ENCODE data around the gene DKK3. TPM values are rescaled to one million over a fixed set of nuclear protein-coding genes. Genes with fewer than 3 reads are reported as not detected.

The DKK3 gene
- total and polyA plus RNA-seq, 2 of the 13 experiments (the other 11 are each of a cell fraction or from before 2014, with no cell fraction given) = 0.09 to 0.67 TPM

DNA sequence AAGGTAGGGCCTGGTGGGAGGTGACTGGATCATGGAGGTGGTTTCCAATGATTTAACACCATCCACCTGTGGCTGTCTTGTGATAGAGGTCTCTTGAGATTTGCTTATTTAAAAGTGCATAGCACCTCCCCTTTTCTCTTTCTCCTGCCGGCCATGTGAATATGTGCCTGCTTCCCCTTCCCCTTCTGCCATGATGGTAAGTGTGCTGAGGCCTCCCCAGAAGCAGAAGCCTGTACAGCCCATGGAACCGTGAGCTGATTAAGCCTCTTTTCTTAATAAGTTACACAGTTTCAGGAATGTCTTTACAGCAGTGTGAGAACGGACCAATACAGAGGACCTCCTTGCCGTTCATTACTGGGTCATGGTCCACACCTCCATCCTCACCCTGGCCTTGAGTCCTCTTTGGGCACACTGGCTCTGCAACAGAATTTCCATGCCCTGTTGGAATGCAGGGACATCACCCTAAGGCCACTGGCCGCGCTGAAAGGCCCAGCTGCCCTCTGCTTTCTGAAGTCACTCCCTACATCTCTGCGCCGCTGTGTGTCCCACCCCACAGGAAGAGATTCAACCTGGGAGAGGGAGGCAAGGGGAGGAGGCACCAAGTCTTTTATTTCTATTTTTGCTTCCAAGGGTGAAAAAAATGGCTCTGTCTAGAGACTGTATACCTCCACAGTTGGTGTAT, 49.0 kb upstream of the DKK3 start (continued):
- TF ChIP-seq SRSF9 (IDR thresholded peaks at IDR 0.05; ENCODE audit: borderline replicate concordance, insufficient read depth, low read depth, low read length, poor library complexity, severe bottlenecking) (no peak), ZNF143 (CRISPR knock-in tag; IDR thresholded peaks at IDR 0.05) (no peak)

DNA sequence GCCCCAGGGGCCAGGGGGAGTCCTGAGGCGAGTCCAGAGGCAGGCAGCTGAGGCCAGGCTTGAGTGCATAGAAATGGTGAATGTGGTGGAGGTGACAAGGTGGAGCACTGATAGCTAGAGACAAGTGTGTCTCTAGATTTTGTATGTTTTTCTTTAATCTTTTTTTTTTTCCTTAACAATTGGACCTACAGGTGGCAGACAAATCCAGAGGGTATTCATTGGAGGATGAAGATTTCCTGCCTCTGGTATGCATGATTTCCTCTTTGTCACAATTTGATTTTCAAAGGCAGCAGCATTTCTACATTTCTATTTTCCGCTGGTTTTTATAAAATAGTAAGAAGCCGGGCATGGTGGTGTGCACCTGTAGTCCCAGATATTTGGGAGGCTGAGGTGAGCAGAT, 47.7 kb upstream of the DKK3 start:
- BruUV-seq (replicated peaks) = no TSS peak
- ChIA-PET POLR2A (no interaction called here), CTCF (ENCODE audit: low intra/inter-chr PET ratio, low total read pairs) (no interaction called here)
- 66% methylated on average over 3 of the region's 3 CpGs for WGBS (ENCODE audit: low lambda C conversion rate)
- in situ Hi-C loops (cut with HindIII; ENCODE audit: extremely low pct_ligation_motif_present, low pct_unique_long_range_greater_than_20kb) (no loop called here), intact Hi-C loops (cut with micrococcal nuclease; ENCODE audit: unreplicated experiment) (loop anchor here (10.0 kb wide), 1 partner anchor 59 kb away; the partner anchor contains the start of gene MICAL2)
- Histone ChIP-seq H3K27me3 (ENCODE audit: control insufficient read depth in 1 of 2, insufficient read depth in 2 of 2, low read length in 2 of 2) (no peaks in the 10 kb centered on the region), H3K4me2 (ENCODE audit: low read depth, low read length) (no peak overlapping the region), H3K79me2 (ENCODE audit: insufficient read depth, low read length) (no peaks in the 10 kb centered on the region), H2AFZ (ENCODE audit: low read length) (no peak overlapping the region), H3K9me3 (ENCODE audit: low read length) (0 out of 2 replicates have a peak, but pooled peaks cover 4% of the 10 kb centered on the region), H3K4me3 (replicated peaks in 1 of 3; ENCODE audit: insufficient read depth in 1 of 3, low read depth in 2 of 3, low read length in 3 of 3) (no peak overlapping the region), H4K20me1 (ENCODE audit: insufficient read depth, low read length) (no peaks in the 10 kb centered on the region), H3K9ac (ENCODE audit: insufficient read depth, low read depth, low read length) (no peak overlapping the region), H3K4me1 (ENCODE audit: insufficient read depth, low read length) (peaks cover 25% of the 10 kb centered on the region), H3K27ac (ENCODE audit: extremely low read length, insufficient read depth, low read length) (no peak overlapping the region), H3K36me3 (replicated peaks in 1 of 2; ENCODE audit: control insufficient read depth in 1 of 2, insufficient read depth in 2 of 2, low read length in 2 of 2) (no peaks in the 10 kb centered on the region)
- ATAC-seq = no peak
- no peak for DNase-seq (ENCODE audit: low spot score)
- no peak for FAIRE-seq
- TF ChIP-seq ZNF20 (CRISPR knock-in tag; IDR thresholded peaks at IDR 0.05) = no peak
- TF ChIP-seq, protein P1, sequence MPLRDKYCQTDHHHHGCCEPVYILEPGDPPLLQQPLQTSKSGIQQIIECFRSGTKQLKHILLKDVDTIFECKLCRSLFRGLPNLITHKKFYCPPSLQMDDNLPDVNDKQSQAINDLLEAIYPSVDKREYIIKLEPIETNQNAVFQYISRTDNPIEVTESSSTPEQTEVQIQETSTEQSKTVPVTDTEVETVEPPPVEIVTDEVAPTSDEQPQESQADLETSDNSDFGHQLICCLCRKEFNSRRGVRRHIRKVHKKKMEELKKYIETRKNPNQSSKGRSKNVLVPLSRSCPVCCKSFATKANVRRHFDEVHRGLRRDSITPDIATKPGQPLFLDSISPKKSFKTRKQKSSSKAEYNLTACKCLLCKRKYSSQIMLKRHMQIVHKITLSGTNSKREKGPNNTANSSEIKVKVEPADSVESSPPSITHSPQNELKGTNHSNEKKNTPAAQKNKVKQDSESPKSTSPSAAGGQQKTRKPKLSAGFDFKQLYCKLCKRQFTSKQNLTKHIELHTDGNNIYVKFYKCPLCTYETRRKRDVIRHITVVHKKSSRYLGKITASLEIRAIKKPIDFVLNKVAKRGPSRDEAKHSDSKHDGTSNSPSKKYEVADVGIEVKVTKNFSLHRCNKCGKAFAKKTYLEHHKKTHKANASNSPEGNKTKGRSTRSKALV (CRISPR knock-in tag; IDR thresholded peaks at IDR 0.05) = no peak
- no peak for TF ChIP-seq ZSCAN25 (CRISPR knock-in tag; IDR thresholded peaks at IDR 0.05)
- TF ChIP-seq, protein P2, sequence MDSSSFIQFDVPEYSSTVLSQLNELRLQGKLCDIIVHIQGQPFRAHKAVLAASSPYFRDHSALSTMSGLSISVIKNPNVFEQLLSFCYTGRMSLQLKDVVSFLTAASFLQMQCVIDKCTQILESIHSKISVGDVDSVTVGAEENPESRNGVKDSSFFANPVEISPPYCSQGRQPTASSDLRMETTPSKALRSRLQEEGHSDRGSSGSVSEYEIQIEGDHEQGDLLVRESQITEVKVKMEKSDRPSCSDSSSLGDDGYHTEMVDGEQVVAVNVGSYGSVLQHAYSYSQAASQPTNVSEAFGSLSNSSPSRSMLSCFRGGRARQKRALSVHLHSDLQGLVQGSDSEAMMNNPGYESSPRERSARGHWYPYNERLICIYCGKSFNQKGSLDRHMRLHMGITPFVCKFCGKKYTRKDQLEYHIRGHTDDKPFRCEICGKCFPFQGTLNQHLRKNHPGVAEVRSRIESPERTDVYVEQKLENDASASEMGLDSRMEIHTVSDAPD (CRISPR knock-in tag; IDR thresholded peaks at IDR 0.05) = no peak
- TF ChIP-seq ZNF160 (CRISPR knock-in tag; IDR thresholded peaks at IDR 0.05) = no peak
- TF ChIP-seq SALL1 (CRISPR knock-in tag; IDR thresholded peaks at IDR 0.05) = no peak
- TF ChIP-seq ZNF225 (CRISPR knock-in tag; IDR thresholded peaks at IDR 0.05) = no peak
- TF ChIP-seq, protein P3, sequence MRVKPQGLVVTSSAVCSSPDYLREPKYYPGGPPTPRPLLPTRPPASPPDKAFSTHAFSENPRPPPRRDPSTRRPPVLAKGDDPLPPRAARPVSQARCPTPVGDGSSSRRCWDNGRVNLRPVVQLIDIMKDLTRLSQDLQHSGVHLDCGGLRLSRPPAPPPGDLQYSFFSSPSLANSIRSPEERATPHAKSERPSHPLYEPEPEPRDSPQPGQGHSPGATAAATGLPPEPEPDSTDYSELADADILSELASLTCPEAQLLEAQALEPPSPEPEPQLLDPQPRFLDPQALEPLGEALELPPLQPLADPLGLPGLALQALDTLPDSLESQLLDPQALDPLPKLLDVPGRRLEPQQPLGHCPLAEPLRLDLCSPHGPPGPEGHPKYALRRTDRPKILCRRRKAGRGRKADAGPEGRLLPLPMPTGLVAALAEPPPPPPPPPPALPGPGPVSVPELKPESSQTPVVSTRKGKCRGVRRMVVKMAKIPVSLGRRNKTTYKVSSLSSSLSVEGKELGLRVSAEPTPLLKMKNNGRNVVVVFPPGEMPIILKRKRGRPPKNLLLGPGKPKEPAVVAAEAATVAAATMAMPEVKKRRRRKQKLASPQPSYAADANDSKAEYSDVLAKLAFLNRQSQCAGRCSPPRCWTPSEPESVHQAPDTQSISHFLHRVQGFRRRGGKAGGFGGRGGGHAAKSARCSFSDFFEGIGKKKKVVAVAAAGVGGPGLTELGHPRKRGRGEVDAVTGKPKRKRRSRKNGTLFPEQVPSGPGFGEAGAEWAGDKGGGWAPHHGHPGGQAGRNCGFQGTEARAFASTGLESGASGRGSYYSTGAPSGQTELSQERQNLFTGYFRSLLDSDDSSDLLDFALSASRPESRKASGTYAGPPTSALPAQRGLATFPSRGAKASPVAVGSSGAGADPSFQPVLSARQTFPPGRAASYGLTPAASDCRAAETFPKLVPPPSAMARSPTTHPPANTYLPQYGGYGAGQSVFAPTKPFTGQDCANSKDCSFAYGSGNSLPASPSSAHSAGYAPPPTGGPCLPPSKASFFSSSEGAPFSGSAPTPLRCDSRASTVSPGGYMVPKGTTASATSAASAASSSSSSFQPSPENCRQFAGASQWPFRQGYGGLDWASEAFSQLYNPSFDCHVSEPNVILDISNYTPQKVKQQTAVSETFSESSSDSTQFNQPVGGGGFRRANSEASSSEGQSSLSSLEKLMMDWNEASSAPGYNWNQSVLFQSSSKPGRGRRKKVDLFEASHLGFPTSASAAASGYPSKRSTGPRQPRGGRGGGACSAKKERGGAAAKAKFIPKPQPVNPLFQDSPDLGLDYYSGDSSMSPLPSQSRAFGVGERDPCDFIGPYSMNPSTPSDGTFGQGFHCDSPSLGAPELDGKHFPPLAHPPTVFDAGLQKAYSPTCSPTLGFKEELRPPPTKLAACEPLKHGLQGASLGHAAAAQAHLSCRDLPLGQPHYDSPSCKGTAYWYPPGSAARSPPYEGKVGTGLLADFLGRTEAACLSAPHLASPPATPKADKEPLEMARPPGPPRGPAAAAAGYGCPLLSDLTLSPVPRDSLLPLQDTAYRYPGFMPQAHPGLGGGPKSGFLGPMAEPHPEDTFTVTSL (CRISPR knock-in tag; IDR thresholded peaks at IDR 0.05; ENCODE audit: borderline replicate concordance) = no peak
- no peak for TF ChIP-seq NFKBIZ (CRISPR knock-in tag; IDR thresholded peaks at IDR 0.05)

All from HepG2 (cell line).